Osteoblast (primary cell): ENCODE measurements around the gene CGNL1. TPM values are rescaled to one million over a fixed set of nuclear protein-coding genes. Genes with fewer than 3 reads are reported as not detected.
A peak's percentile ranks its signal among the peaks of the same experiment; 100 is the strongest.

Source experiments
- DNase-seq: peaks from one replicate; pipeline ENCODE4 v3.0.0; 2011; ENCODE audit warnings: low spot score, mixed read lengths; ENCODE audit not compliant: insufficient read length; ENCODE audit errors: missing footprints
- H2AFZ ChIP-seq: 2 replicates; pipeline ENCODE4 v1.6.0; 2011; ENCODE audit warnings: mild to moderate bottlenecking, low read length
- H3K27ac ChIP-seq: 2 replicates; pipeline ENCODE4 v1.5.1; 2011; ENCODE audit warnings: mild to moderate bottlenecking, low read depth, low read length, moderate library complexity
- H3K27me3 ChIP-seq: 2 replicates; pipeline ENCODE4 v1.6.0; 2012; ENCODE audit warnings: mild to moderate bottlenecking, control low read depth, inconsistent platforms, low read length, moderate library complexity; ENCODE audit not compliant: insufficient read depth
- H3K36me3 ChIP-seq: 2 replicates; pipeline ENCODE4 v1.5.1; 2011; ENCODE audit warnings: mild to moderate bottlenecking, low read length, control low read depth, moderate library complexity; ENCODE audit not compliant: insufficient read depth
- H3K4me1 ChIP-seq: 2 replicates; pipeline ENCODE4 v1.5.1; 2011; ENCODE audit warnings: mild to moderate bottlenecking, low read length, control low read depth, moderate library complexity; ENCODE audit not compliant: insufficient read depth
- H3K4me2 ChIP-seq: 2 replicates; pipeline ENCODE4 v1.6.0; 2011; ENCODE audit warnings: mild to moderate bottlenecking, low read length; ENCODE audit not compliant: insufficient read depth
- H3K4me3 ChIP-seq: fragments of 200-600 bp; sonication (generic); 3 replicates; pipeline ENCODE4 v1.5.1; 2012; ENCODE audit warnings: mild to moderate bottlenecking, low read length, inconsistent platforms; ENCODE audit not compliant: insufficient read depth
- H3K79me2 ChIP-seq: 2 replicates; pipeline ENCODE4 v1.6.0; 2012; ENCODE audit warnings: mild to moderate bottlenecking, low read length, control low read depth, inconsistent platforms; ENCODE audit not compliant: insufficient read depth
- H3K9me3 ChIP-seq: 2 replicates; pipeline ENCODE4 v1.5.1; 2011; ENCODE audit warnings: low read depth, low read length, control low read depth
- H4K20me1 ChIP-seq: 2 replicates; pipeline ENCODE4 v1.6.0; 2012; ENCODE audit warnings: mild to moderate bottlenecking, low read length, control low read depth; ENCODE audit not compliant: insufficient read depth
- total RNA-seq: library from RNA; depleted of rRNA; stranded (reverse); fragments of >200 nt; gene quantifications from 2 replicates; pipeline ENCODE4 v1.2.3, GENCODE V29; 2012
- TF ChIP-seq, protein P1 (sequence below): IDR thresholded peaks from 2 replicates; pipeline ENCODE4 v1.5.1; 2011; ENCODE audit warnings: mild to moderate bottlenecking, low read depth, low read length, moderate library complexity; ENCODE audit errors: extremely low read depth

Gene CGNL1
- total RNA-seq, 1 donor, result 1.1 TPM

DNA sequence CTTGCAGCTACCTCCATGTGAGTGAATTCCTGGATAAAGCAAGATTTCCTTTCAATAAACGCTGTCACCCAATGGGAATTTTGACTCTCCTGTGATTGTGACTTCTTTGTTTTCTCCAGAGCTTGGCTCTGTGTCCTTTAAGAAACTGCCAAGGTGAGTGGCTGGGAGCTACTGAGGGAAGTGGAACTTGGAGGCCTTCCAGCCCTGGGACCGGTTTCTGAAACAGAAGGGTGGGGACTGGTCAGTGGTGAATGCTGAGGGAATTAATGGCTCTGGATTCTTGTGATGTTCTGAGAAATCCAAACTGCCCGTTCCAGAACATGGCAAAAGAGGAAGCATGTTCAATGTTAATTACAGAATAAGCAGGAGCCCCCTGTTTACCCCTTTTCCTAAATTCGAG is 174.3 kb downstream of the CGNL1 start:
- Histone ChIP-seq H3K27ac (no peak overlapping the region), H3K27me3 (peaks cover 4% of the 10 kb centered on the region), H2AFZ (no peak overlapping the region), H3K4me3 (no peak overlapping the region), H4K20me1 (no peaks in the 10 kb centered on the region), H3K79me2 (no peaks in the 10 kb centered on the region), H3K4me1 (peaks cover 16% of the 10 kb centered on the region), H3K9me3 (no peaks in the 10 kb centered on the region), H3K4me2 (no peak overlapping the region), H3K36me3 (no peaks in the 10 kb centered on the region)
- peak; percentile 52 for DNase-seq
- TF ChIP-seq, protein P1, sequence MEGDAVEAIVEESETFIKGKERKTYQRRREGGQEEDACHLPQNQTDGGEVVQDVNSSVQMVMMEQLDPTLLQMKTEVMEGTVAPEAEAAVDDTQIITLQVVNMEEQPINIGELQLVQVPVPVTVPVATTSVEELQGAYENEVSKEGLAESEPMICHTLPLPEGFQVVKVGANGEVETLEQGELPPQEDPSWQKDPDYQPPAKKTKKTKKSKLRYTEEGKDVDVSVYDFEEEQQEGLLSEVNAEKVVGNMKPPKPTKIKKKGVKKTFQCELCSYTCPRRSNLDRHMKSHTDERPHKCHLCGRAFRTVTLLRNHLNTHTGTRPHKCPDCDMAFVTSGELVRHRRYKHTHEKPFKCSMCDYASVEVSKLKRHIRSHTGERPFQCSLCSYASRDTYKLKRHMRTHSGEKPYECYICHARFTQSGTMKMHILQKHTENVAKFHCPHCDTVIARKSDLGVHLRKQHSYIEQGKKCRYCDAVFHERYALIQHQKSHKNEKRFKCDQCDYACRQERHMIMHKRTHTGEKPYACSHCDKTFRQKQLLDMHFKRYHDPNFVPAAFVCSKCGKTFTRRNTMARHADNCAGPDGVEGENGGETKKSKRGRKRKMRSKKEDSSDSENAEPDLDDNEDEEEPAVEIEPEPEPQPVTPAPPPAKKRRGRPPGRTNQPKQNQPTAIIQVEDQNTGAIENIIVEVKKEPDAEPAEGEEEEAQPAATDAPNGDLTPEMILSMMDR, result no peak

DNA sequence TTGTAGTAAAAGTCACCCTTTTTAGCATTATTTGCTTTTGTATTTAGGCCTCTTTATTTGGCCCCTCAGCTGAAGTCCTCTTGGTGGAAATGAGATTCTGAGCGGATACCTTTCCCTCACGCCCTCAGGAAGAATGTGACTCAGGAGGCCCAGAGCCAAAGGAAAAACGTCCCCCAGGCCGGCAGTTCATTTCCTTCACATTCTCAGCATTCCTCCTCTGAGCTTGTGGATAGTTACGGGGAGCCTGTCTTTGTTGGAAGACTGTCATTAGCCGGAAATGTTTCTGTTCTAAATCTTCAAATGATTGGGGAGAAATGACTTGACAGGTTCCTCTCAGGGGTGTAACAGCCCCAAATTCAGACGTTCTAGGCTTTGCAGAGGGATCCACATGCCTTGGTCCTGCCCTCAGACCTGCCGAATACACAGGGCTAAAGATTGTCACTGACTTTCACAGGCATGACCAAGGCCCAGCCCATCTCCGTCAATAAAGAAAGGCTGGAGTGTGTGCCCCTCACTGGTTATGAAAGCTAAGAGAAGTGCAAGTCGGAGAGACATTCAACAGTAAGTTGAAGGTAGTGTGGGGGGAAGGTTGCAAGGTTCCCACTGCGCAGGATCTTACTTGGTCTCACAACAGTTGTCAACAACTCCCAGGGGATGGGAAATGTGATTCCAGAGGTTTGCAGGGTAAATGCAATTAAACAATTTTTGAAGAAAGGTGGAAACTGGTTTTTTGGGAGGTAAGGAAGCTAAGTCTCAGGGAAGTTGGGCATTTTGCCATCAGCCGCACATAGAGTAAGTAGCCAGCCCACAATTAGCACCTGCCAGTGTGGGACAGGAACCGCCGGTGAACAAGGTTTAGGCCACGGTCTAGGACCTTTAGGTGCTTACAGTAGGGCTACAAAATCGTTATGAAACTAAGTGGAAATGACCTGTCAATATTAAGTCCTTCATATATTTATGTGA is 175.7 kb downstream of the CGNL1 start:
- Histone ChIP-seq H3K36me3 (no peaks in the 10 kb centered on the region), H3K27me3 (no peaks in the 10 kb centered on the region), H4K20me1 (no peaks in the 10 kb centered on the region), H3K79me2 (no peaks in the 10 kb centered on the region), H3K4me1 (peaks cover 16% of the 10 kb centered on the region), H3K27ac (peak overlapping the region; percentile 43), H3K4me2 (peak overlapping the region; percentile 57), H3K4me3 (no peak overlapping the region), H2AFZ (peak overlapping the region; percentile 33), H3K9me3 (no peaks in the 10 kb centered on the region)
- DNase-seq, result peak; percentile 91
- TF ChIP-seq, protein P1, result no peak

- no peak overlapping the region for H3K4me3 ChIP-seq
- TF ChIP-seq, protein P1, result no peak
- H4K20me1 ChIP-seq, result no peaks in the 10 kb centered on the region
- no peak overlapping the region for H3K27ac ChIP-seq
- no peaks in the 10 kb centered on the region for H3K36me3 ChIP-seq
- H3K9me3 ChIP-seq, result no peaks in the 10 kb centered on the region
- no peaks in the 10 kb centered on the region for H3K27me3 ChIP-seq
- peaks cover 16% of the 10 kb centered on the region for H3K4me1 ChIP-seq
- H2AFZ ChIP-seq, result no peak overlapping the region
- H3K79me2 ChIP-seq, result no peaks in the 10 kb centered on the region
- peak; percentile 27 for DNase-seq
- H3K4me2 ChIP-seq, result no peak overlapping the region
Measured at GRCh38 chr15:57552678-57553334, 176.5 kb downstream of the CGNL1 start.

GRCh38 chr15:57553526-57553925 is 177.2 kb downstream of the CGNL1 start:
- Histone ChIP-seq H3K4me1 (peaks cover 16% of the 10 kb centered on the region), H3K9me3 (no peaks in the 10 kb centered on the region), H3K4me3 (no peak overlapping the region), H3K27ac (no peak overlapping the region), H3K4me2 (no peak overlapping the region), H2AFZ (no peak overlapping the region), H3K79me2 (no peaks in the 10 kb centered on the region), H3K36me3 (no peaks in the 10 kb centered on the region), H4K20me1 (no peaks in the 10 kb centered on the region), H3K27me3 (no peaks in the 10 kb centered on the region)
- TF ChIP-seq, protein P1, result no peak
- DNase-seq, result peak; percentile 48
